GM19397 (cell line): ENCODE results near the gene KBTBD3.
"Not testable (repeated sequence)": the region's sequence is repeated elsewhere in the genome, so short reads cannot be mapped to it uniquely, and the experiment has no call there.

Source experiments
- ATAC-seq: cut with Tn5 transposase; IDR thresholded peaks from one replicate; pipeline ENCODE4 v1.9.1; 2021; ENCODE audit warnings: mild to moderate bottlenecking, moderate library complexity; ENCODE audit not compliant: unreplicated experiment

Gene KBTBD3

DNA sequence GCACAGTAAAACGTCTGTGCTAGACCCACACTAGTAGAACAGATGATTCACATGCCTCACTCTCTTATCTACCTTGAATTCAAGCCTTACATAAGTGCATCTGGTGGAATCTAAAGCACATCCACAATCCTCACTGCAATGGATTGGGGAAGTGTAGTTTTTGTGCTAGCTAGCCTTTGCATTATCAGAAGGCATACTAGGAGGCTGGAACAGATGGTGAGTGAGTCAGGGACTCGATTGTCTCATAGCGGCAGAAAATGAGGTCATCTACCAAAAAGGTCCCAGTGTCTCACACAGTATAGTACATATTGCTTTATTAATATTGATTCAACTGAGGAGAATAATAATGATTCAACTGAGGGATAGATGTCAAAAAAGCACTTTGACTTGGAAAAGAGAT, 64.4 kb downstream of the KBTBD3 start:
- no peak for ATAC-seq

GRCh38 chr11:106011481-106011880, 65.7 kb downstream of the KBTBD3 start:
- ATAC-seq, result no peak

DNA sequence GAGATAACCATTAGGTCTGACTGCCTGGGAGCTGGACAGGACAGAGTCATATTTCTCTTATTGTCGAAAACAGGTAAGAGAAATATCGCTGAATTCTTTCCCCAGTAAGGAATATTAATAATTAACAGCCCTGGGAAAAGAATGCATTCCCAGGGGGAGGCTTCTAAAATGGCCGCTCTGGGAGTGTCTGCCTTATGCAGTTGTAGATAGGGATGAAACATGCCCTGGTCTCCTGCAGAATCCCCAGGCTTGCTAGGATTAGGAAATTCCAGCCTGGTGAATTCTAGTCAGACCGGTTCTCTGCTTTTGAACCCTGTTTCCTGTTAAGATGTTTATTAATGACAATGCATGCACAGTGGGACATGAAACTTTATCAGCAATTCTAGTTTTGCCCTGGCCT, 74.1 kb downstream of the KBTBD3 start:
- ATAC-seq, result not testable (repeated sequence)

DNA sequence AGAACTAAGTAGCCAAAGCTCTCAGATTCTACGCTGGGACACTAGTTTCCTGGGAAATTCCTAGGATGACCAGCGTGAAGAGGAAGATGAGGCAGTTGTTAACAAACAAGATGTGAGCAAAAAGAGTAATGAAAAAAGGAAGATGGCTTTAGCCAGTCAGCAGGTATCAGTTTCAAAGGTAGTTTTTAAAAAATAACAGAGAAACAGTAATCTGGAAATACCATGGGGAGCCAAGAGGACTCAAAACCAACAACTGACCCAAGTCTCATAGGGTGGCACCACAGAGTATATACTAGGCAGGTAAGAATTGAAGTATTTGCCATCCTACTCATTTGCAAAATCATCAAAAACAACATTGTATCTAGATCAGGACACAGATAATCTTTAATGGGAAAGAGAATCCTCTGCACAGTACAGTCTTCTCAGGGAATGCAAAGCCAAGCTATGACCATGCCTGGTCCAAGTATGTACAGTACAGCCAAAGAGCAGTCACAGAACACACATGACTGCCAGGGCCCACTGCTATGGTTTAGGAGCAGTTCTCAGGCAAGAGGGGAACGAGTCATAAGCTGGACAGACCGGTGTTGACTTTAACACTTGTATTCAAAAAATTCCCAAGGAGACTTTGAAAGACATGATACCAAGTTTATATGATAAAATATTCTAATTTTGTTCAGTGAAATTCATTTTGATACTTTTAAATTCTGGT, 75.7 kb downstream of the KBTBD3 start:
- no peak for ATAC-seq
